GM19099 (cell line): ENCODE results near the gene PLEK2.

Experiments
- POLR2A ChIP-seq: IDR thresholded peaks from 3 replicates; pipeline ENCODE4 v1.6.1; 2011; ENCODE audit warnings: low read depth; ENCODE audit not compliant: insufficient read length; ENCODE audit errors: extremely low read depth

The PLEK2 gene

DNA sequence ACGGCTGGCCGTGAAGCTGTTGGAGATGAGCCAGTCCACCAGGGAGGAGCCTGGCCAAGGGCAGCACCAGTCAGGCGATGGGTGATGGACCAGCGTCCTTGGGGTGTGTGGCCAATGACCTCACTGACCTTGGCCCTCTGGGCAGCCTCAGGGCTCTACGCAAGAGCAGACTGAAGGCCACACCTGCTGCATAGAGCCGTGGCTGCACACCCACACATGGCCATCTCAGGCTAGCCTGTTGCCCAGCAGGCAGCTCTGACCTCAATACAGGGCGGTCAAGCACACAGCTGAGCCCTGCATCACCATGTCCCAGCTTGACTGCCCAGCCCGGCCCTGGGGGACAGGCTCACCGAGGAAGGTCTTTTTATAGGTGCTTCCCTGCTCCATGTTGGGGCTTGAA is 19.2 kb downstream of the PLEK2 start:
- TF ChIP-seq POLR2A = no peak

GRCh38 chr14:67392123-67392522 is 19.8 kb downstream of the PLEK2 start:
- no peak for TF ChIP-seq POLR2A

- no peak for TF ChIP-seq POLR2A
Observed at GRCh38 chr14:67391268-67391667, 20.7 kb downstream of the PLEK2 start.

DNA sequence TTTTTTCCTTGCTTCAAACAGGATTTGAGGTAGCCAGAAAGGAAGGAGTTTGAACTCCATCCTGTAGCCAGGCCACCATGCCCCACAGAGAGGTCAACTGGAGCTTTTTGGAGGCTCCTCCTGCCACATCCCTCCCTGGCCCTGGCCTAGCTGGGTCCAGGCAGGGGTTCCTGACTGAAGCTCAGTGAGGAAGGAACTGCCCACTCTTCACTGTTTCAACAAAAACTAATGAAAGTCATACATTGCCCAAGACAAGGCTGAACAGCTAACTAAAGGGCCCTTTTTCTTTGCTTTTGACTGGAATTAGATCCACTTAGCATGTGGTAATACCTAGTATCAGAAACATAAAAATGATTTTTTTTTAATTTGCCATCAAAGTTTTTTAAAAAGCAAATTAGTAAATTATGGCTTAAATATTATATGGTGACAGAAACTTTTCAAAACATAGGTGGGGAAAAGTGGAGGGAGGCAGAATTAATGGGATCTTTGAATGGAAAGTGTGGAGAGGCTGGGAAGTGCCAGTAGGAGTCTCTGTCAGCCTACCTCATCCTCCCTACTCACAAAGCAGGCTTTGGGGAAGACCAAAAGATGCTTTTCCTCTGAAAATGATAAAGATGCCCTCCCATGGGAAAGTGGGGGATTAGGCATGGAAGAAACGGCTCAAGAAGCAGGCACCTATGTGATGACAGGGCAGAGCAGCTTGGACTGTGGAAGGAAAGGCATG is 22.0 kb downstream of the PLEK2 start:
- no peak for TF ChIP-seq POLR2A

GRCh38 chr14:67389275-67389674 is 22.7 kb downstream of the PLEK2 start:
- no peak for TF ChIP-seq POLR2A

DNA sequence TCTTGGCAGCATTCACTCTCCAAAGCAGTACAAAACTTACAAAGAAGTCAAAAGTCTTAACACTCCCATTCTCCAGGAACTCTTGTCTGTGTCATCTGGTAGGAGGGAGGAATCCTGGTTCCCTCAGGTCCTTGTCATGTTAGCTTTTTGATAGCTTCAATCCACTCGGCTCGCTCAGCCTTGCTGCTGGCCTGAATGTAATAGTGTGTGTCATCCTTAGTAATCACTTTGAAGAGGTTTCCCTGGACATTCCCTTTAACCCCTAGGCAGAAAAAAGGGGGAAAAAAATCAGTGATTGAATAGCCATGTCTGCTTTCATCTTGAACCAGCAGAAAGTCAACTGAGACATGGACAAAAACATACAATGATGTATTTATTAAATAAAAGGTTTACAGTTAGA is 24.8 kb downstream of the PLEK2 start:
- TF ChIP-seq POLR2A = no peak

DNA sequence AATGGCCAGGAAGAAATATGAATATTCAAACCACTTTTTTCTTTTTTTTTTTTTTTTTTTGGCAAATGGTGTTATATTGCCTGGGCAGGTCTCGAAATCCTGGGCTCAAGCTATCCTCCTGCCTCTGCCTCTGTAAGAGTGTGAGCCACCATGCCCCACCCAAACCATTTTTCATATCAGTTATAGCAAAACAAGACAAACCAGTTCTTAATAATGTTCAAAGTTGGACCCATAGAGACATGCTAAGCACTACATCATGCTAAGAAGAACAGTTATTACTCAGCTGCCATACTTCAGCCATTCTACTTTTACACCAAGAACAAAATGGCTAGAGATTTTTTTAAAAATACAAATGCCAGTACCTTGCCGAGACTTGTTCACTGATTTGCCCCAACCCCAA is 26.3 kb downstream of the PLEK2 start:
- TF ChIP-seq POLR2A = no peak

DNA sequence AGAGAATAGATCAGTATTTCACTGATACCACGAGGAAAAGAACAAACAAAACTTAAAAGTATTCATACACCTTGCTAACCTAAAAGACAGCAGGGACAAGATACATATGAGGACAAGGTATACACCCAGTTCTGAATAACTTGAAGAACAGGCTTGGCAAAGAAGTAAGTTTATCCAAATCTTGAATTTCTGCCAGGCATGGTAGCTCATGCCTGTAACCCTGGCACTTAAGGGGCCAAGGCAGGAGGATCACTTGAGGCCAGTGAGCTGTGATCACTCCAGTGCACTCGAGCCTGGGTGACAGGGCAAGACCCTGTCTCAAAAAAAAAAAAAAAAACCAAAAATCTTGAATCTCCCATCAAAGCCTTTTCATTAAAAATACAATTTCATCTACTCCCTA is 26.8 kb downstream of the PLEK2 start:
- no peak for TF ChIP-seq POLR2A

GRCh38 chr14:67377916-67378315 is 34.0 kb downstream of the PLEK2 start:
- TF ChIP-seq POLR2A = no peak

GRCh38 chr14:67373347-67373746 is 38.6 kb downstream of the PLEK2 start:
- no peak for TF ChIP-seq POLR2A

DNA sequence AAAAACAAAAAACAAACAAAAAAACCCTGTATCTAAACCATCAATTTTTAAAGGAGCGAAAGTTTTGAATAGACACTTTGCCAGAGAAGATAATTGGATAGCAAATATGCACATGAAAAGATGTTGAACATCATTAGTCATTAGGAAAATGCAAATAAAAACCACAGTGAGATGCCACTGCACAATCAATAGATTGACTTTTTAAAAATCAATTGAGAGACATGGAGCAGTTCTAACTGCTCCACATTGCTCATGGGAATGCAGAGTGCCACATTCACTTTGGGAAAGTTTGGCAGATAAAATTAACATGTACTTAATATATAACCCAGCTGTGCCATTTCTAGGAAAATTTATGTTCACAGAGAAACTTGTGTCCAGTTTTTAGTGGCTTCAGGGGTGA is 39.1 kb downstream of the PLEK2 start:
- TF ChIP-seq POLR2A = no peak

GRCh38 chr14:67371247-67372148 is 40.5 kb downstream of the PLEK2 start:
- TF ChIP-seq POLR2A = no peak

DNA sequence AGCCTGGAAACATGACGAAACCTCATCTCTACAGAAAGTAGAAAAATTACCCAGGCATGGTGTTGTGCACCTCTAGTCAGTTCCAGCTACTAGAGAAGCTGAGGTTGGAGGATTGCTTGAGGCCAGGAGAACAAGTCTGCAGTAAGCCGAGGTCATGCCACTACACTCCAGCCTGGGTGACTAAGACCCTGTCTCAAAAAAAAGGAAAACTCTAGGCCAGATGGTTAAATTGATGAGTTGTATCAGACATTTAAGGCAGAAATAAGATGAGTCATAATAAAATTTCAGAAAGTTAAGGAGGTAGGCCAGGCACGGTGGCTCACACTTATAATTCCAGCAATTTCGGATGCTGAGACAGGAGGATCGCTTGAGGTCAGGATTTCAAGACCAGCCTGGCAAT is 41.1 kb downstream of the PLEK2 start:
- no peak for TF ChIP-seq POLR2A

GRCh38 chr14:67365476-67365875 is 46.5 kb downstream of the PLEK2 start:
- no peak for TF ChIP-seq POLR2A

GRCh38 chr14:67360470-67361206 is 51.3 kb downstream of the PLEK2 start:
- no peak for TF ChIP-seq POLR2A

DNA sequence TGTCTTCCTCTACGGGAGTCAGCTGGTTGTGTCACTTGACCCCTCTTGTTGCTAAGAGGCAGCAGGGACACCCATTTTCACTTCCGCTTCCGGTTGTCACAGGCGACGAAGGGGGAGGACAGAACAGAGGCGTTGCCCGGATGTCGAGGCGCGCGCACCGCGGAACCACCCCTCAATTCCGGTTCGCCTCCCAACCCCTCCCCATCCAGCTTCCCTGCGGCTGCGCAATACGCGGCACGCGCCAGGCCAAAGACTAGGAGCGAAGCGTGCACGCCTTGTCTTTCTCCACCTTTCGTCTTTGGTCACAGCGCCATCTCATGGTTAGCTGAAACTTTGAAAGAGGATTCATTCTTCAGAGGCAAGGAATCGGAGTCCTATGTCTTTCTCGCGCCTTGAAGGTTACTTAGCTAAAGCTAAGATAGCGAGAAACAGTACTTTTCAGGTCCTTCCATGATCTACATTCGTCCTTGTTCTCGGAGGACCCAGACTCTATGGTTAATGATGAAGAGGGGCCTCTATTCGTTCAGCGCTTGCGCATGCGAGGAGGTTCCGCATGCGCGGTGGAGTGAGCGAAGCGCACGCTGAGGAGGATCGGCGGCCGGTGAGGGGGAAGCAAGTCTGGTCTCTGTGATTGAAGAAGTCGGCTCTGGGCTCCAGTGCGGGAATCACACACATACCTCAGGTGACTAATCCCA is 52.0 kb downstream of the PLEK2 start, which contains the start of the genes ATP6V1D and EIF2S1:
ATP6V1D (minus strand) TSS at position 30 of the 695 bp plus-strand sequence. CDS start 106 bp downstream, outside the sequence.
EIF2S1 (plus strand) TSS at position 554 of the 695 bp plus-strand sequence. CDS start 4,440 bp downstream, outside the sequence.
- TF ChIP-seq POLR2A = peak; percentile 90
